GM13976 (cell line): Measurements from ENCODE around the gene ADAM8.

ENCODE experiments used
- DNase-seq: peaks from one replicate; pipeline ENCODE4 v3.0.0; 2012; ENCODE audit warnings: low spot score
- in situ Hi-C: fragments of 300-500 bp; cut with MboI; formaldehyde crosslinking; loops from one replicate; pipeline ENCODE4 v1.12.0; 2022; ENCODE audit warnings: low sequenced_read_pairs, mixed read lengths, inconsistent platforms; ENCODE audit not compliant: unreplicated experiment
- TF ChIP-seq, protein P1 (sequence below): IDR thresholded peaks from 2 replicates; pipeline ENCODE4 v1.5.1; 2012; ENCODE audit warnings: borderline replicate concordance, mild to moderate bottlenecking; ENCODE audit not compliant: insufficient read depth; ENCODE audit errors: extremely low read depth, missing control alignments, control extremely low read depth

The ADAM8 gene

DNA sequence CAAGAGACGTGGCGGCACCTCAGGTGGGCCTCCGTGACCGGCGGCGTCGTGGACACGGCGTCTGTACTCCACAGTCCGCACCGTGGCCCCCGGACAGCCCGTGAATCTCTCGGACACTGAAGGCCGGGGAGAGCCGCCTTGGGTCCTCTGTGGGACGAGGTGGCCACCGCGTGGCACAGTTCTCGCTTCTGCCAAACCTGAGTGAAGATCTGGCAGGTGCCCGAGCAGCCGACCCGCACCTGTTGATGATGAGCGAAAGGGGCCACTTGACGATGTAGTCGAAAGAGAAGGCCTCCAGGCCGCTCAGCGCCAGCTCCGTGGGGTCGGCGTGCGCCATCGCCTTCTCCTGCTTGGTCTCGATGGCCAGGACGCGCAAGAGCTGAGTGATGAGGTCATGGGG, 8.5 kb upstream of the ADAM8 start:
- no peak for DNase-seq
- in situ Hi-C loops = no loop called here
- TF ChIP-seq, protein P1, sequence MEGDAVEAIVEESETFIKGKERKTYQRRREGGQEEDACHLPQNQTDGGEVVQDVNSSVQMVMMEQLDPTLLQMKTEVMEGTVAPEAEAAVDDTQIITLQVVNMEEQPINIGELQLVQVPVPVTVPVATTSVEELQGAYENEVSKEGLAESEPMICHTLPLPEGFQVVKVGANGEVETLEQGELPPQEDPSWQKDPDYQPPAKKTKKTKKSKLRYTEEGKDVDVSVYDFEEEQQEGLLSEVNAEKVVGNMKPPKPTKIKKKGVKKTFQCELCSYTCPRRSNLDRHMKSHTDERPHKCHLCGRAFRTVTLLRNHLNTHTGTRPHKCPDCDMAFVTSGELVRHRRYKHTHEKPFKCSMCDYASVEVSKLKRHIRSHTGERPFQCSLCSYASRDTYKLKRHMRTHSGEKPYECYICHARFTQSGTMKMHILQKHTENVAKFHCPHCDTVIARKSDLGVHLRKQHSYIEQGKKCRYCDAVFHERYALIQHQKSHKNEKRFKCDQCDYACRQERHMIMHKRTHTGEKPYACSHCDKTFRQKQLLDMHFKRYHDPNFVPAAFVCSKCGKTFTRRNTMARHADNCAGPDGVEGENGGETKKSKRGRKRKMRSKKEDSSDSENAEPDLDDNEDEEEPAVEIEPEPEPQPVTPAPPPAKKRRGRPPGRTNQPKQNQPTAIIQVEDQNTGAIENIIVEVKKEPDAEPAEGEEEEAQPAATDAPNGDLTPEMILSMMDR = no peak

DNA sequence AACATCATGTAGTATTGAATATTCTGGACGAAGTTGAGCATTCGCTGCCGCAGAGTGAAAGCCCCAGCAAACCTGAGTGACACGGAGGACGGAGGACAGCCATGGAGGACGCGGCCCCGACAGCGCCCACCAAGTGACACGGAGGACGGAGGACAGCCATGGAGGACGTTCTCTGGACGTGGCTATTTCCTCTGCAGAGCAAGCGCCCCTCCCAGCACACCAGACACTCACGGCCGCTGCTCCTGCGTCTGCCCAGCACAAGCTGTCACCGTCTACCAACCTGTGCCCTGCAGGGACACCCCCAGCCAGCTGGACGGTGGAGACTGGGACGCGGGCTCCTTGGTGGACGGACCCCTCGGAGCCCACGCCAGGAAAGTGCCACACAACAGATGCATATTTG, 7.3 kb upstream of the ADAM8 start:
- DNase-seq = no peak
- in situ Hi-C loops = no loop called here
- TF ChIP-seq, protein P1 = no peak

DNA sequence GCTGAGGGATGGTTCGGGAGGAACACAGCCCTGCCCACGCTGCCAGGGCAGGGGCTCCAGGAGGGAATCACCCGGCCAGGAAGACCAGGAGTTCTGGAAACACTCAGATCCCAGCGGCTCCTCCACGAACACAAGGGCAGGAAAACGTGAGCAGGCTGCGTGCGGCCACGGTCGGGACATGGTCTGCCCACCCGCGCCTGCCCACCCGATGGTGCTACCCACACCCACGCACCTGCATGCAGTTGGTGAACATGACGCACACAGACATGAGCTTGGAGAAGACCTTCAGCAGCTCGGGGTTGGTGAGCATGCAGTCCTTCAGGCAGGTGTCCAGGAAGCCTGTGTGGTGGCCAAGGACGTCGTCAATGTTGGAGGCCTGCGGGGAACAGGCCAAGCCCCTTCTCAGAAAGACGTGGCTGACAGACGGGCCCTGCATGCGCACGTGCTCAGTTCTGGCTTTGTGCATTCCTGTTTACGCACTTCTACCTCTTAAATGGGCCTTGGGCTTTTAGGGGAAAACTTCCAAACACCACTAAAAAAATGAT, 6.2 kb upstream of the ADAM8 start:
- TF ChIP-seq, protein P1 = no peak
- no peak for DNase-seq
- in situ Hi-C loops = no loop called here

DNA sequence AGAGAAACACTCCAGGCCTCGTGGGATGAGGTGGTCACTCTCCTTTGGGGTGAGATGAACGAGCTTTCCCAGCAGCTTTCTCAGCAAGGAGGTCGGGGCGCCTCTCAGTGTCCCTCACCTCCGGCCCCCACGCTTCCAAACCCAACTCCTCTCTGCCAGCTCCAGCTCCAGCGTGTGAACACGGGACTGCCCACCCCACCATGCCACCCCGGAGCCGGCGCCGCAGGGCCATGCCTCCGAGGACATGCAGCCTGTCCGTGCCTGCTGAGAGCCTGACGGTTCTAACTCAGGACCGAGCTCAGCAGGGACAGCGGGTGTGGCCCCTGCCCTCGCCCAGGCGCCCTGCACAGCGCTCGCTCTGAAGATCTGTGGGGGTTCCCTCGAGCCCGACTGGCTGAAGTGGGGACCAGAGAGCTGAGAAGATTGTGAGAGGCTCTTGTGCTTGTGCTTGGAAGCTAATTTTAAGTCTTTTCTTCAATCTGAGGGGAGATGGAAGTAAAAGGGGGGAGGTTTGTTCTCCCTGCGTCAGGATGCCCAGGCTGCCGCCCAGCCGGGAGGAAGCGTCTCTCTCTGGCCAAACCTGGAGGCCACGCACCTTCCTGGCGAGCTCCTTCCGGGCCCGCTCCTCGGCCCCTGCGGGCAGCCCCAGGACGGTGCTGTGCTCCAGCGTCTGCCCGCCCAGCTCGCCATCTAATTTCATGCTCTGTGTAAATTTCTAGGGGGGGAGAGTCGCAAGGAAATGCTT, 5.1 kb upstream of the ADAM8 start:
- in situ Hi-C loops = no loop called here
- DNase-seq = no peak
- TF ChIP-seq, protein P1 = no peak

DNA sequence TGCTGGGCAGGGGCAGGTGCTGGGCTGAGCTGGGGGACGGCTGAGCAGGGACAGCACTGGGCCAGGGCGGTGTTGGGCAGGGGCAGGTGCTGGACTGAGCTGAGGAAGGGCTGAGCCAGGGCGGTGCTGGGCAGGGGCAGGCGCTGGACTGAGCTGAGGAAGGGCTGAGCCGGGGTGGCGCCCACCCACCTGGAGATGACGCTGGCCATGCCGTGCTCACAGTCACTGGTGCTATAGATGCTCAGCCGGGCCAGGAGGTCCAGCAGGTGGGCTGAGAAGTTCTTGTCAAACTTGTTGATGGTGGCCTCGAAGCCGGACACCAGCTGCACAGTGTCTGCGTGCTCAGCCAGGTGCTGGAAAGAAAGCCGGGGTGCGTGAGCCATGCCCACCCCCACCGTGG, 4.4 kb upstream of the ADAM8 start:
- in situ Hi-C loops = no loop called here
- no peak for DNase-seq
- TF ChIP-seq, protein P1 = no peak

DNA sequence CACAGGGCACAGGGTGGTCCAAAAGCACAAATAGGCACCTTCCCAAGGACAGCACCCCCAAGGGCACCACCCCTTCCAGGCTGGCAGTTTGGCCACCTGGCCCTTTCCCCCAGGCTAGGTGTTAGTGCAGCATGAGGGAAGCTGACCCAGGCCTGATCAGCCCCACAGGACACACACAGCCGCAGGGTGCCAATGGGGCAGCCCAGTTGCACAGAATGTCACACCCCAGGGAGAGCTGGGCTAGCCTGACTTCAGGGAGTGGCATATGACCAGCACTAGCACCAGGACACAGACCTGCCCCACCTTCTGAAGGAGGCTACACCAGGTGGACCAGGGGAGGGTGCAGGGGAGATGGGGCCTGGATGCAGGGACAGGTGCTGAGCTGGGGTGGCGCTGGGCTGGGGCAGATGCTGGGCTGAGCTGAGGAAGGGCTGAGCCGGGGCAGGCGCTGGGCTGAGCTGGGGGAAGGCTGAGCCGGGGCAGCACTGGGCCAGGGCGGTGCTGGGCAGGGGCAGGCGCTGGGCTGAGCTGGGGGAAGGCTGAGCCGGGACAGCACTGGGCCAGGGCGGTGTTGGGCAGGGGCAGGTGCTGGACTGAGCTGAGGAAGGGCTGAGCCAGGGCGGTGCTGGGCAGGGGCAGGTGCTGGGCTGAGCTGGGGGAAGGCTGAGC, 3.9 kb upstream of the ADAM8 start:
- no peak for DNase-seq
- TF ChIP-seq, protein P1 = no peak
- in situ Hi-C loops = no loop called here
